Panc1 (cell line): Measurements from ENCODE around the gene MAP7. TPM values are rescaled to one million over a fixed set of nuclear protein-coding genes. Genes with fewer than 3 reads are reported as not detected.

ENCODE experiments used
- ATAC-seq: fragments of 200-7000 bp; cut with Tn5 transposase; 2 replicates; pipeline ENCODE4 v1.9.1; 2020; ENCODE audit warnings: mild to moderate bottlenecking, moderate library complexity
- BruUV-seq: library from RNA; stranded (reverse); fragments of 400-500 nt; replicated peaks from 2 replicates; lab custom pipeline; 2021; lab: Mats Ljungman, UMichigan
- CTCF ChIA-PET: fragments of 300-600 bp; sonication (Branson Sonifier 250); formaldehyde crosslinking; loops from one replicate; lab custom pipeline; 2022; ENCODE audit warnings: antibody characterized with exemption; lab: Charles Lee
- POLR2A ChIA-PET: fragments of 300-600 bp; sonication (Branson Sonifier 250); formaldehyde crosslinking; loops from one replicate; lab custom pipeline; 2022; ENCODE audit warnings: antibody characterized with exemption; lab: Charles Lee
- DNase-seq: peaks from one replicate; pipeline ENCODE4 v3.0.0-alpha.2; 2010; ENCODE audit warnings: low read depth, low spot score
- H3K27ac ChIP-seq: 2 replicates; pipeline ENCODE4 v1.5.1; 2011; ENCODE audit warnings: mild to moderate bottlenecking, low read length, inconsistent platforms
- H3K27me3 ChIP-seq: fragments of 200-500 bp; sonication (Bioruptor generic); 2 replicates; pipeline ENCODE4 v1.6.0; 2014; ENCODE audit warnings: low read length, inconsistent platforms; ENCODE audit not compliant: control insufficient read depth, insufficient read depth
- H3K36me3 ChIP-seq: fragments of 200-500 bp; sonication (Bioruptor generic); 2 replicates; pipeline ENCODE4 v1.5.1; 2014; ENCODE audit warnings: inconsistent platforms, mild to moderate bottlenecking, low read length, moderate library complexity; ENCODE audit not compliant: control insufficient read depth, insufficient read depth
- H3K4me1 ChIP-seq: 2 replicates; pipeline ENCODE4 v1.5.1; 2011; ENCODE audit warnings: inconsistent platforms, mild to moderate bottlenecking, low read length, moderate library complexity; ENCODE audit not compliant: control insufficient read depth, insufficient read depth
- H3K4me3 ChIP-seq, 2 experiments: 2 replicates each; pipeline ENCODE4 v1.5.1; 2011 to 2012; ENCODE audit warnings: low read depth in 2 of 2, low read length in 2 of 2, mild to moderate bottlenecking in 2 of 2, inconsistent platforms in 1 of 2, moderate library complexity in 1 of 2
- H3K9me3 ChIP-seq: fragments of 200-500 bp; sonication (Bioruptor generic); 2 replicates; pipeline ENCODE4 v1.5.1; 2014; ENCODE audit warnings: low read depth, mild to moderate bottlenecking, inconsistent platforms, low read length, moderate library complexity; ENCODE audit not compliant: control insufficient read depth, insufficient read depth
- CTCF ChIP-seq: fragments of 450-650 bp; IDR thresholded peaks from 2 replicates; pipeline ENCODE4 v1.5.1; 2017; ENCODE audit warnings: mild to moderate bottlenecking
- POLR2AphosphoS5 ChIP-seq: IDR thresholded peaks from 2 replicates; pipeline ENCODE4 v1.6.1; 2012; ENCODE audit warnings: mild to moderate bottlenecking, low read depth, low read length, moderate library complexity
- SIN3A ChIP-seq: IDR thresholded peaks from 2 replicates; pipeline ENCODE4 v1.6.1; 2012; ENCODE audit warnings: low read depth, mild to moderate bottlenecking, low read length, moderate library complexity, borderline replicate concordance; ENCODE audit not compliant: insufficient read depth
- TCF7L2 ChIP-seq: IDR thresholded peaks from 2 replicates; pipeline ENCODE4 v1.6.1; 2011; ENCODE audit warnings: mild to moderate bottlenecking, low read depth, low read length, inconsistent platforms
- in situ Hi-C: cut with HindIII; loops from 2 replicates; pipeline ENCODE4 v1.10.0; 2016; ENCODE audit warnings: low sequenced_read_pairs, low pct_unique_long_range_greater_than_20kb
- intact Hi-C: fragments of 100-400 bp; cut with micrococcal nuclease; formaldehyde crosslinking; loops from one replicate; pipeline ENCODE4 v1.10.0; 2022; ENCODE audit not compliant: unreplicated experiment
- total RNA-seq: library from RNA; stranded (reverse); gene quantifications from one replicate; pipeline ENCODE4 v1.2.1, GENCODE V29; 2021; ENCODE audit not compliant: unreplicated experiment
- TF ChIP-seq, protein P1 (sequence below), 2 experiments: IDR thresholded peaks; 2 replicates each; pipeline ENCODE4 v1.6.1; 2011 to 2012; ENCODE audit warnings: low read depth in 2 of 2, control low read depth in 1 of 2, low read length in 1 of 2, mild to moderate bottlenecking in 1 of 2, moderate library complexity in 1 of 2; ENCODE audit not compliant: insufficient read depth in 1 of 2

The MAP7 gene
- total RNA-seq, 1 experiment from 2014 or later, result 1.8 TPM

GRCh38 chr6:136350914-136351313 is 199.3 kb downstream of the MAP7 start:
- no peak for TF ChIP-seq TCF7L2
- TF ChIP-seq CTCF, result no peak
- no peak for TF ChIP-seq POLR2AphosphoS5
- TF ChIP-seq SIN3A, result no peak
- TF ChIP-seq, protein P1, sequence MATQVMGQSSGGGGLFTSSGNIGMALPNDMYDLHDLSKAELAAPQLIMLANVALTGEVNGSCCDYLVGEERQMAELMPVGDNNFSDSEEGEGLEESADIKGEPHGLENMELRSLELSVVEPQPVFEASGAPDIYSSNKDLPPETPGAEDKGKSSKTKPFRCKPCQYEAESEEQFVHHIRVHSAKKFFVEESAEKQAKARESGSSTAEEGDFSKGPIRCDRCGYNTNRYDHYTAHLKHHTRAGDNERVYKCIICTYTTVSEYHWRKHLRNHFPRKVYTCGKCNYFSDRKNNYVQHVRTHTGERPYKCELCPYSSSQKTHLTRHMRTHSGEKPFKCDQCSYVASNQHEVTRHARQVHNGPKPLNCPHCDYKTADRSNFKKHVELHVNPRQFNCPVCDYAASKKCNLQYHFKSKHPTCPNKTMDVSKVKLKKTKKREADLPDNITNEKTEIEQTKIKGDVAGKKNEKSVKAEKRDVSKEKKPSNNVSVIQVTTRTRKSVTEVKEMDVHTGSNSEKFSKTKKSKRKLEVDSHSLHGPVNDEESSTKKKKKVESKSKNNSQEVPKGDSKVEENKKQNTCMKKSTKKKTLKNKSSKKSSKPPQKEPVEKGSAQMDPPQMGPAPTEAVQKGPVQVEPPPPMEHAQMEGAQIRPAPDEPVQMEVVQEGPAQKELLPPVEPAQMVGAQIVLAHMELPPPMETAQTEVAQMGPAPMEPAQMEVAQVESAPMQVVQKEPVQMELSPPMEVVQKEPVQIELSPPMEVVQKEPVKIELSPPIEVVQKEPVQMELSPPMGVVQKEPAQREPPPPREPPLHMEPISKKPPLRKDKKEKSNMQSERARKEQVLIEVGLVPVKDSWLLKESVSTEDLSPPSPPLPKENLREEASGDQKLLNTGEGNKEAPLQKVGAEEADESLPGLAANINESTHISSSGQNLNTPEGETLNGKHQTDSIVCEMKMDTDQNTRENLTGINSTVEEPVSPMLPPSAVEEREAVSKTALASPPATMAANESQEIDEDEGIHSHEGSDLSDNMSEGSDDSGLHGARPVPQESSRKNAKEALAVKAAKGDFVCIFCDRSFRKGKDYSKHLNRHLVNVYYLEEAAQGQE (IDR thresholded peaks at IDR 0.05; ENCODE audit: insufficient read depth in 1 of 2, low read depth in 2 of 2, low read length in 1 of 2), result no peak
- Histone ChIP-seq H3K4me1 (no peaks in the 10 kb centered on the region), H3K27me3 (no peaks in the 10 kb centered on the region), H3K36me3 (no peaks in the 10 kb centered on the region), H3K9me3 (no peaks in the 10 kb centered on the region), H3K27ac (no peak overlapping the region), H3K4me3 (no peak overlapping the region)
- BruUV-seq, result no TSS peak
- DNase-seq (no peak), ATAC-seq (no peak)
- ChIA-PET CTCF (interaction anchor here (0.6 kb wide), 1 partner anchor 100 kb away, joined by 3 read pairs; no protein-coding TSS in a partner anchor), POLR2A (no interaction called here)
- intact Hi-C loops, result no loop called here
- in situ Hi-C loops, result no loop called here

GRCh38 chr6:136347847-136348246 is 202.4 kb downstream of the MAP7 start:
- intact Hi-C loops, result no loop called here
- no peak overlapping the region for H3K27ac ChIP-seq
- no peak for TF ChIP-seq TCF7L2
- TF ChIP-seq POLR2AphosphoS5, result no peak
- TF ChIP-seq SIN3A, result no peak
- no peak for TF ChIP-seq CTCF
- TF ChIP-seq, protein P1 (IDR thresholded peaks at IDR 0.05; ENCODE audit: insufficient read depth in 1 of 2, low read depth in 2 of 2, low read length in 1 of 2), result no peak
- H3K36me3 ChIP-seq, result no peaks in the 10 kb centered on the region
- no peaks in the 10 kb centered on the region for H3K27me3 ChIP-seq
- DNase-seq (no peak), ATAC-seq (no peak)
- H3K4me1 ChIP-seq, result no peaks in the 10 kb centered on the region
- CTCF ChIA-PET, result no interaction called here
- BruUV-seq, result no TSS peak
- in situ Hi-C loops, result no loop called here
- no peaks in the 10 kb centered on the region for H3K9me3 ChIP-seq
- POLR2A ChIA-PET, result no interaction called here
- no peak overlapping the region for H3K4me3 ChIP-seq
